ENCODE measurements around the gene ZCCHC14. TPM values are rescaled to one million over a fixed set of nuclear protein-coding genes. Genes with fewer than 3 reads are reported as not detected.

The ZCCHC14 gene
- total RNA-seq, 1 experiment from 2014 or later = 37.8 TPM

GRCh38 chr16:87443016-87443415 is 49.8 kb downstream of the ZCCHC14 start:
- DNase-seq (ENCODE audit: low read depth, low spot score) (no peak), ATAC-seq (no peak)
- H3K9ac ChIP-seq (ENCODE audit: low read length) = no peak overlapping the region
- H3K4me3 ChIP-seq (replicated peaks in 1 of 2; ENCODE audit: low read depth in 1 of 2, low read length in 2 of 2) = no peak overlapping the region
- intact Hi-C loops (cut with micrococcal nuclease) = no loop called here
- no peaks in the 10 kb centered on the region for H3K9me2 ChIP-seq (ENCODE audit: insufficient read depth)
- no TSS peak for BruUV-seq (replicated peaks)
- ChIA-PET CTCF (no interaction called here), POLR2A (no interaction called here), RAD21 (ENCODE audit: low non-redundant PET in 1 of 2, low total read pairs in 2 of 2, uncharacterized antibody in 2 of 2, unreplicated experiment in 2 of 2) (no interaction called here)
- no peak for TF ChIP-seq FOSL1 (IDR thresholded peaks at IDR 0.05; ENCODE audit: low read depth)
- no peak for TF ChIP-seq YY1 (IDR thresholded peaks at IDR 0.05; ENCODE audit: extremely low read depth, insufficient replicate concordance, low read depth, low read length)
- no peak for TF ChIP-seq POLR2A (IDR thresholded peaks at IDR 0.05; ENCODE audit: borderline replicate concordance, extremely low read depth, insufficient read depth, insufficient read length)
- no peak for TF ChIP-seq EGR1 (IDR thresholded peaks at IDR 0.05; ENCODE audit: low read depth)
- TF ChIP-seq CEBPB (IDR thresholded peaks at IDR 0.05; ENCODE audit: low read depth) = no peak
- TF ChIP-seq, protein P1, sequence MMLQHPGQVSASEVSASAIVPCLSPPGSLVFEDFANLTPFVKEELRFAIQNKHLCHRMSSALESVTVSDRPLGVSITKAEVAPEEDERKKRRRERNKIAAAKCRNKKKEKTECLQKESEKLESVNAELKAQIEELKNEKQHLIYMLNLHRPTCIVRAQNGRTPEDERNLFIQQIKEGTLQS (IDR thresholded peaks at IDR 0.05) = no peak
- no peak for TF ChIP-seq ZFX (IDR thresholded peaks at IDR 0.05)
- TF ChIP-seq EZH2 (IDR thresholded peaks at IDR 0.05) = no peak
- no peak for TF ChIP-seq EZH2phosphoT487 (IDR thresholded peaks at IDR 0.05; ENCODE audit: borderline replicate concordance)
- H4K20me1 ChIP-seq (ENCODE audit: insufficient read depth) = peaks cover 7% of the 10 kb centered on the region; the same call in 1 of the 2 replicates
- peaks cover 10 to 11% of the 10 kb centered on the region in 2 experiments; a peak in 3 of 4 replicates for H3K36me3 ChIP-seq (ENCODE audit: control insufficient read depth in 1 of 2, insufficient read depth in 2 of 2, low read length in 2 of 2)
- H3K4me2 ChIP-seq (ENCODE audit: low read length) = no peak overlapping the region
- H3K9me3 ChIP-seq (ENCODE audit: control insufficient read depth in 1 of 2, insufficient read depth in 1 of 2, low read depth in 1 of 2, low read length in 2 of 2) = no peaks in the 10 kb centered on the region
- no peaks in the 10 kb centered on the region for H3K27me3 ChIP-seq (ENCODE audit: insufficient read depth, low read length)
- peaks cover 20% of the 10 kb centered on the region; the same call in 1 of the 2 replicates for H3K79me2 ChIP-seq (ENCODE audit: insufficient read depth, low read length)
- H3K4me1 ChIP-seq (ENCODE audit: control insufficient read depth in 1 of 2, insufficient read depth in 2 of 2, low read length in 2 of 2) = no peaks in the 10 kb centered on the region
- H3K27ac ChIP-seq (ENCODE audit: low read depth, low read length) = no peak overlapping the region
- no peak overlapping the region for H2AFZ ChIP-seq (ENCODE audit: low read depth, low read length, poor library complexity, severe bottlenecking)

GRCh38 chr16:87442581-87442966 is 50.2 kb downstream of the ZCCHC14 start:
- H3K4me2 ChIP-seq (ENCODE audit: low read length) = no peak overlapping the region
- no peak for DNase-seq (ENCODE audit: low read depth, low spot score)
- no peak for ATAC-seq
- ChIA-PET CTCF (no interaction called here), POLR2A (no interaction called here), RAD21 (ENCODE audit: low non-redundant PET in 1 of 2, low total read pairs in 2 of 2, uncharacterized antibody in 2 of 2, unreplicated experiment in 2 of 2) (no interaction called here)
- no peaks in the 10 kb centered on the region for H3K9me2 ChIP-seq (ENCODE audit: insufficient read depth)
- H2AFZ ChIP-seq (ENCODE audit: low read depth, low read length, poor library complexity, severe bottlenecking) = no peak overlapping the region
- no peak overlapping the region for H3K9ac ChIP-seq (ENCODE audit: low read length)
- peaks cover 7% of the 10 kb centered on the region; the same call in 1 of the 2 replicates for H4K20me1 ChIP-seq (ENCODE audit: insufficient read depth)
- BruUV-seq (replicated peaks) = no TSS peak
- intact Hi-C loops (cut with micrococcal nuclease) = no loop called here
- TF ChIP-seq TCF7L2 (IDR thresholded peaks at IDR 0.05; ENCODE audit: borderline replicate concordance, extremely low read depth, insufficient read depth, insufficient read length) (no peak), ELF1 (IDR thresholded peaks at IDR 0.05; ENCODE audit: borderline replicate concordance, low read depth) (no peak), SRF (IDR thresholded peaks at IDR 0.05; ENCODE audit: low read depth) (no peak), SIN3A (IDR thresholded peaks at IDR 0.05; ENCODE audit: low read depth) (no peak), RAD21 (IDR thresholded peaks at IDR 0.05; ENCODE audit: low read depth) (no peak), FOSL1 (IDR thresholded peaks at IDR 0.05; ENCODE audit: low read depth) (no peak), SP1 (IDR thresholded peaks at IDR 0.05; ENCODE audit: low read depth) (no peak)
- TF ChIP-seq, protein P2, sequence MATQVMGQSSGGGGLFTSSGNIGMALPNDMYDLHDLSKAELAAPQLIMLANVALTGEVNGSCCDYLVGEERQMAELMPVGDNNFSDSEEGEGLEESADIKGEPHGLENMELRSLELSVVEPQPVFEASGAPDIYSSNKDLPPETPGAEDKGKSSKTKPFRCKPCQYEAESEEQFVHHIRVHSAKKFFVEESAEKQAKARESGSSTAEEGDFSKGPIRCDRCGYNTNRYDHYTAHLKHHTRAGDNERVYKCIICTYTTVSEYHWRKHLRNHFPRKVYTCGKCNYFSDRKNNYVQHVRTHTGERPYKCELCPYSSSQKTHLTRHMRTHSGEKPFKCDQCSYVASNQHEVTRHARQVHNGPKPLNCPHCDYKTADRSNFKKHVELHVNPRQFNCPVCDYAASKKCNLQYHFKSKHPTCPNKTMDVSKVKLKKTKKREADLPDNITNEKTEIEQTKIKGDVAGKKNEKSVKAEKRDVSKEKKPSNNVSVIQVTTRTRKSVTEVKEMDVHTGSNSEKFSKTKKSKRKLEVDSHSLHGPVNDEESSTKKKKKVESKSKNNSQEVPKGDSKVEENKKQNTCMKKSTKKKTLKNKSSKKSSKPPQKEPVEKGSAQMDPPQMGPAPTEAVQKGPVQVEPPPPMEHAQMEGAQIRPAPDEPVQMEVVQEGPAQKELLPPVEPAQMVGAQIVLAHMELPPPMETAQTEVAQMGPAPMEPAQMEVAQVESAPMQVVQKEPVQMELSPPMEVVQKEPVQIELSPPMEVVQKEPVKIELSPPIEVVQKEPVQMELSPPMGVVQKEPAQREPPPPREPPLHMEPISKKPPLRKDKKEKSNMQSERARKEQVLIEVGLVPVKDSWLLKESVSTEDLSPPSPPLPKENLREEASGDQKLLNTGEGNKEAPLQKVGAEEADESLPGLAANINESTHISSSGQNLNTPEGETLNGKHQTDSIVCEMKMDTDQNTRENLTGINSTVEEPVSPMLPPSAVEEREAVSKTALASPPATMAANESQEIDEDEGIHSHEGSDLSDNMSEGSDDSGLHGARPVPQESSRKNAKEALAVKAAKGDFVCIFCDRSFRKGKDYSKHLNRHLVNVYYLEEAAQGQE (IDR thresholded peaks at IDR 0.05; ENCODE audit: low read depth) = no peak
- TF ChIP-seq, protein P3, sequence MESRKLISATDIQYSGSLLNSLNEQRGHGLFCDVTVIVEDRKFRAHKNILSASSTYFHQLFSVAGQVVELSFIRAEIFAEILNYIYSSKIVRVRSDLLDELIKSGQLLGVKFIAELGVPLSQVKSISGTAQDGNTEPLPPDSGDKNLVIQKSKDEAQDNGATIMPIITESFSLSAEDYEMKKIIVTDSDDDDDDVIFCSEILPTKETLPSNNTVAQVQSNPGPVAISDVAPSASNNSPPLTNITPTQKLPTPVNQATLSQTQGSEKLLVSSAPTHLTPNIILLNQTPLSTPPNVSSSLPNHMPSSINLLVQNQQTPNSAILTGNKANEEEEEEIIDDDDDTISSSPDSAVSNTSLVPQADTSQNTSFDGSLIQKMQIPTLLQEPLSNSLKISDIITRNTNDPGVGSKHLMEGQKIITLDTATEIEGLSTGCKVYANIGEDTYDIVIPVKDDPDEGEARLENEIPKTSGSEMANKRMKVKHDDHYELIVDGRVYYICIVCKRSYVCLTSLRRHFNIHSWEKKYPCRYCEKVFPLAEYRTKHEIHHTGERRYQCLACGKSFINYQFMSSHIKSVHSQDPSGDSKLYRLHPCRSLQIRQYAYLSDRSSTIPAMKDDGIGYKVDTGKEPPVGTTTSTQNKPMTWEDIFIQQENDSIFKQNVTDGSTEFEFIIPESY (IDR thresholded peaks at IDR 0.05; ENCODE audit: extremely low read depth, insufficient replicate concordance, low read length) = no peak
- H3K36me3 ChIP-seq (ENCODE audit: control insufficient read depth in 1 of 2, insufficient read depth in 2 of 2, low read length in 2 of 2) = peaks cover 7 to 8% of the 10 kb centered on the region in 2 experiments; a peak in 1 of 4 replicates
- H3K27me3 ChIP-seq (ENCODE audit: insufficient read depth, low read length) = no peaks in the 10 kb centered on the region
- H3K79me2 ChIP-seq (ENCODE audit: insufficient read depth, low read length) = peaks cover 24% of the 10 kb centered on the region; the same call in 1 of the 2 replicates
- no peaks in the 10 kb centered on the region for H3K9me3 ChIP-seq (ENCODE audit: control insufficient read depth in 1 of 2, insufficient read depth in 1 of 2, low read depth in 1 of 2, low read length in 2 of 2)
- no peak overlapping the region for H3K27ac ChIP-seq (ENCODE audit: low read depth, low read length)
- H3K4me3 ChIP-seq (replicated peaks in 1 of 2; ENCODE audit: low read depth in 1 of 2, low read length in 2 of 2) = no peak overlapping the region
- H3K4me1 ChIP-seq (ENCODE audit: control insufficient read depth in 1 of 2, insufficient read depth in 2 of 2, low read length in 2 of 2) = no peaks in the 10 kb centered on the region

All from HCT116 (cell line).